ENCODE results near the gene RNF115. TPM values are rescaled to one million over a fixed set of nuclear protein-coding genes. Genes with fewer than 3 reads are reported as not detected.
"Not testable (repeated sequence)": the region's sequence is repeated elsewhere in the genome, so short reads cannot be mapped to it uniquely, and the experiment has no call there.

RNF115 gene
- total and polyA plus RNA-seq, 9 donors, result 7.8 to 27.9 (median 12.2) TPM

- Histone ChIP-seq H3K4me3 (no peak overlapping the region), H3K4me1 (ENCODE audit: insufficient read depth) (peaks cover 1% of the 10 kb centered on the region), H3K27ac (no peak overlapping the region), H3K36me3 (no peaks in the 10 kb centered on the region), H3K27me3 (no peaks in the 10 kb centered on the region), H3K9me3 (no peaks in the 10 kb centered on the region)
- intact Hi-C loops (cut with DNase I), result no loop called here
- TF ChIP-seq, protein P1, sequence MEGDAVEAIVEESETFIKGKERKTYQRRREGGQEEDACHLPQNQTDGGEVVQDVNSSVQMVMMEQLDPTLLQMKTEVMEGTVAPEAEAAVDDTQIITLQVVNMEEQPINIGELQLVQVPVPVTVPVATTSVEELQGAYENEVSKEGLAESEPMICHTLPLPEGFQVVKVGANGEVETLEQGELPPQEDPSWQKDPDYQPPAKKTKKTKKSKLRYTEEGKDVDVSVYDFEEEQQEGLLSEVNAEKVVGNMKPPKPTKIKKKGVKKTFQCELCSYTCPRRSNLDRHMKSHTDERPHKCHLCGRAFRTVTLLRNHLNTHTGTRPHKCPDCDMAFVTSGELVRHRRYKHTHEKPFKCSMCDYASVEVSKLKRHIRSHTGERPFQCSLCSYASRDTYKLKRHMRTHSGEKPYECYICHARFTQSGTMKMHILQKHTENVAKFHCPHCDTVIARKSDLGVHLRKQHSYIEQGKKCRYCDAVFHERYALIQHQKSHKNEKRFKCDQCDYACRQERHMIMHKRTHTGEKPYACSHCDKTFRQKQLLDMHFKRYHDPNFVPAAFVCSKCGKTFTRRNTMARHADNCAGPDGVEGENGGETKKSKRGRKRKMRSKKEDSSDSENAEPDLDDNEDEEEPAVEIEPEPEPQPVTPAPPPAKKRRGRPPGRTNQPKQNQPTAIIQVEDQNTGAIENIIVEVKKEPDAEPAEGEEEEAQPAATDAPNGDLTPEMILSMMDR (IDR thresholded peaks at IDR 0.05), result no peak
- no peak for TF ChIP-seq EP300 (IDR thresholded peaks at IDR 0.05)
- no peak for TF ChIP-seq POLR2A (IDR thresholded peaks at IDR 0.05)
- no peak for DNase-seq
- WGBS, 3 donors, result 95 to 97% (median 95%) methylated on average over 10 of the region's 10 CpGs
Observed at GRCh38 chr1:145795257-145795881, 28.5 kb downstream of the RNF115 start.

DNA sequence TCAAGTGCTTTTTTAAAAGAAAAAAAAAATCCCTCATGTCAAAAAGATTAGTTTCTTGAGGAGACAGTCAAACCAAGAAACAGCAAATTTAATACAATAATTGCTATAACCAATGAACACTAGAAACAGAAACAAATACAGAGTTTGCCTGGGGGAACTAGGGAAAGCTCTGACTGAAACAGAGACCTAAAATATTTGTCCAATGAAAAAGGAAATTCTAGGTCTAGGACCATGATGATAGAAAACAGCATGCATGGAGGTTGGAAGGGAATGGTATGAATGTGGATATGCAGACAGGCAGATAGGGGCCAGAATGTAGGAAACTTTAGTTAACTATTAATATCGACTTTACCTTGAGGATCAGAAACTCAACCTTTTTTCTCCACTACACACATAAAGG, 31.4 kb downstream of the RNF115 start:
- 92 to 97% (median 94%) methylated on average over 1 of the region's 1 CpG for WGBS, 3 donors
- intact Hi-C loops (cut with DNase I), result no loop called here
- no peak overlapping the region for H3K27ac ChIP-seq
- H3K4me1 ChIP-seq (ENCODE audit: insufficient read depth), result peaks cover 1% of the 10 kb centered on the region
- H3K9me3 ChIP-seq, result no peaks in the 10 kb centered on the region
- no peak for DNase-seq
- H3K36me3 ChIP-seq, result no peaks in the 10 kb centered on the region
- TF ChIP-seq, protein P1 (IDR thresholded peaks at IDR 0.05), result no peak
- no peak overlapping the region for H3K4me3 ChIP-seq
- H3K27me3 ChIP-seq, result no peaks in the 10 kb centered on the region

- H3K9me3 ChIP-seq; H3K27ac ChIP-seq; H3K4me3 ChIP-seq; H3K36me3 ChIP-seq; DNase-seq; H3K4me1 ChIP-seq (ENCODE audit: insufficient read depth); H3K27me3 ChIP-seq; intact Hi-C loops (cut with DNase I): not testable (repeated sequence)
- WGBS, 3 donors, result 34 to 61% (median 36%) methylated on average over 2 of the region's 2 CpGs
Observed at GRCh38 chr1:145791860-145792259, 32.0 kb downstream of the RNF115 start.

- intact Hi-C loops (cut with DNase I), result no loop called here
Observed at GRCh38 chr1:145788580-145788979, 35.3 kb downstream of the RNF115 start.

DNA sequence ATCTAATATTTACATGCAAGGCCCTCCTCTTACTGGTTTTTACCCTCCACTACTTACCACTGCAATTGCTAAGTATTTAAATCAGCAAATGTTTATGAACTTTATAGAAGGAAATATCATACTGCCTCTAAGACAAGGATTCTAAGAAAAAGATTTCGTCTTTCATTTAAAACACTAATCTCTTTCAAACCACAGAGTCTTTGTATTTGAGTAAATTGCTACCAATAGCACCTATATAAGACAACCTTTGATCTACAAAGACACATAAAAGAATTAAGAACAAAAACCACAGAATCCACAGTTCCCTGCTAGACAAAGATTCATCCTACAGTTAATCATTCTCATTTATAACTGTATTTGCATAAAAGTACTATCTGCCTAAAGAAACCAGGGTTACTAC, 37.6 kb downstream of the RNF115 start:
- H3K27ac ChIP-seq, result no peak overlapping the region
- DNase-seq, result no peak
- TF ChIP-seq POLR2A (IDR thresholded peaks at IDR 0.05), result no peak
- TF ChIP-seq EP300 (IDR thresholded peaks at IDR 0.05), result no peak
- TF ChIP-seq, protein P1 (IDR thresholded peaks at IDR 0.05), result no peak
- intact Hi-C loops (cut with DNase I), result no loop called here
- no peaks in the 10 kb centered on the region for H3K9me3 ChIP-seq
- H3K27me3 ChIP-seq, result no peaks in the 10 kb centered on the region
- WGBS, 3 donors, result 0 to 60% (median 57%) methylated on average over 1 of the region's 1 CpG
- no peaks in the 10 kb centered on the region for H3K36me3 ChIP-seq
- H3K4me1 ChIP-seq (ENCODE audit: insufficient read depth), result no peaks in the 10 kb centered on the region
- H3K4me3 ChIP-seq, result no peak overlapping the region

More at GRCh38 chr1:145788580-145788979, 35.3 kb downstream of the RNF115 start:
- no peak for DNase-seq
- WGBS, 3 donors, result 96 to 99% (median 97%) methylated on average over 3 of the region's 3 CpGs
- Histone ChIP-seq H3K4me1 (ENCODE audit: insufficient read depth) (peaks cover 1% of the 10 kb centered on the region), H3K9me3 (no peaks in the 10 kb centered on the region), H3K27ac (no peak overlapping the region), H3K4me3 (no peak overlapping the region), H3K36me3 (no peaks in the 10 kb centered on the region), H3K27me3 (no peaks in the 10 kb centered on the region)
- TF ChIP-seq POLR2A (IDR thresholded peaks at IDR 0.05) (no peak), EP300 (IDR thresholded peaks at IDR 0.05) (no peak)
- TF ChIP-seq, protein P1 (IDR thresholded peaks at IDR 0.05), result no peak

Data from ovary (tissue), 9 donors.